K562 (cell line): Measurements from ENCODE around the gene TMEM156. TPM values are rescaled to one million over a fixed set of nuclear protein-coding genes. Genes with fewer than 3 reads are reported as not detected.

Experiments used
- ATAC-seq: fragments of 200-7000 bp; cut with Tn5 transposase; 3 replicates; pipeline ENCODE4 v1.9.1; 2020; ENCODE audit warnings: moderate library complexity
- BruUV-seq: library from RNA; stranded (reverse); fragments of 400-500 nt; replicated peaks from 2 replicates; lab custom pipeline; 2021; lab: Mats Ljungman, UMichigan
- CTCF ChIA-PET: fragments of 300-600 bp; formaldehyde crosslinking; extraction: SDS; loops from one replicate; lab custom pipeline; 2021; ENCODE audit warnings: low intra/inter-chr PET ratio; lab: Yijun Ruan, JAX
- POLR2A ChIA-PET: fragments of 300-600, 350-650 bp; sonication (Branson Sonifier 250); formaldehyde crosslinking; extraction: SDS; loops from one replicate; lab custom pipeline; 2021; ENCODE audit warnings: antibody characterized with exemption, inconsistent platforms; lab: Yijun Ruan, JAX
- DNase-seq, 4 experiments: peaks; one replicate each; pipeline versions ENCODE4 v3.0.0 to v3.0.0-alpha.2; 2011 to 2018; ENCODE audit warnings: low spot score in 3 of 4, mixed read lengths in 3 of 4; ENCODE audit errors: extremely low read depth in 1 of 4
- FAIRE-seq: peaks from 2 replicates; lab custom pipeline; 2011; peaks lifted over from hg19 to GRCh38; lab: Jason Lieb, UNC
- H2AFZ ChIP-seq: 2 replicates; pipeline ENCODE4 v1.6.0; 2011; ENCODE audit warnings: low read depth, low read length, control low read depth, inconsistent platforms
- H3K27ac ChIP-seq: fragments of 200-600 bp; 3 replicates; pipeline ENCODE4 v1.8.0; 2011; ENCODE audit warnings: low read depth, mild to moderate bottlenecking, control low read depth, inconsistent platforms, low read length, moderate library complexity, mixed read lengths; ENCODE audit errors: extremely low read depth
- H3K27me3 ChIP-seq, 2 experiments: fragments of 300-600 bp in 1 of 2; 2 replicates in 1 of 2; 3 replicates in 1 of 2; pipeline versions ENCODE4 v1.6.0 to v1.8.0; 2011; ENCODE audit warnings: inconsistent platforms in 2 of 2, low read length in 2 of 2, mild to moderate bottlenecking in 1 of 2, mixed read lengths in 1 of 2, moderate library complexity in 1 of 2; ENCODE audit not compliant: control insufficient read depth in 2 of 2, insufficient read depth in 2 of 2
- H3K36me3 ChIP-seq: fragments of 300-600 bp; 3 replicates; pipeline ENCODE4 v1.8.0; 2011; ENCODE audit warnings: mild to moderate bottlenecking, low read length, inconsistent platforms; ENCODE audit not compliant: control insufficient read depth, insufficient read depth
- H3K4me1 ChIP-seq, 2 experiments: fragments of 200-600 bp in 1 of 2; replicated peaks in 1 of 2; 2 replicates in 1 of 2; 3 replicates in 1 of 2; pipeline versions ENCODE4 v1.5.1 to v1.8.0; 2011; ENCODE audit warnings: inconsistent platforms in 2 of 2, low read length in 2 of 2, mild to moderate bottlenecking in 1 of 2, mixed read lengths in 1 of 2, moderate library complexity in 1 of 2; ENCODE audit not compliant: control insufficient read depth in 2 of 2, insufficient read depth in 2 of 2
- H3K4me2 ChIP-seq: 2 replicates; pipeline ENCODE4 v1.6.1; 2011; ENCODE audit warnings: low read length, control low read depth, inconsistent platforms, mixed read lengths; ENCODE audit not compliant: insufficient read depth
- H3K4me3 ChIP-seq: fragments of 200-600 bp; sonication (generic), shearing (Covaris generic); 2 replicates; pipeline ENCODE4 v1.5.1; 2016; ENCODE audit warnings: control low read depth, inconsistent platforms
- H3K79me2 ChIP-seq: fragments of 200-600 bp; 3 replicates; pipeline ENCODE4 v1.8.0; 2011; ENCODE audit warnings: low read length, inconsistent platforms; ENCODE audit not compliant: control insufficient read depth, insufficient read depth
- H3K9ac ChIP-seq, 2 experiments: 2 replicates each; pipeline versions ENCODE4 v1.6.0 to v1.6.1; 2011; ENCODE audit warnings: low read depth in 2 of 2, low read length in 2 of 2, control low read depth in 1 of 2, inconsistent platforms in 1 of 2, mild to moderate bottlenecking in 1 of 2, mixed read lengths in 1 of 2; ENCODE audit not compliant: insufficient read depth in 1 of 2
- H3K9me1 ChIP-seq: one replicate; pipeline ENCODE4 v1.6.0; 2011; ENCODE audit warnings: inconsistent platforms, mild to moderate bottlenecking, low read length, moderate library complexity; ENCODE audit not compliant: control insufficient read depth, insufficient read depth
- H3K9me3 ChIP-seq: replicated peaks from 2 replicates; pipeline ENCODE4 v1.5.1; 2011; ENCODE audit warnings: low read depth, low read length, inconsistent platforms; ENCODE audit not compliant: control insufficient read depth, insufficient read depth
- H4K20me1 ChIP-seq: replicated peaks from 2 replicates; pipeline ENCODE4 v1.6.1; 2011; ENCODE audit warnings: low read length, inconsistent platforms, mixed read lengths; ENCODE audit not compliant: control insufficient read depth, insufficient read depth
- CBX3 ChIP-seq, 2 experiments: IDR thresholded peaks; 1 replicate in 1 of 2; 2 replicates in 1 of 2; pipeline ENCODE4 v1.6.1; 2012; ENCODE audit warnings: inconsistent platforms in 2 of 2, low read length in 2 of 2, borderline replicate concordance in 1 of 2, control low read depth in 1 of 2
- CBX8 ChIP-seq: fragments of 200-600 bp; sonication (generic); IDR thresholded peaks from 2 replicates; pipeline ENCODE4 v1.6.1; 2012; ENCODE audit warnings: borderline replicate concordance, mixed run types, low read depth, mild to moderate bottlenecking, moderate library complexity, mixed read lengths, low read length, control low read depth, inconsistent platforms; ENCODE audit not compliant: poor library complexity, severe bottlenecking; ENCODE audit errors: extremely low read depth
- KDM1A ChIP-seq, 2 experiments: fragments of 450-650 bp; IDR thresholded peaks; 2 replicates each; pipeline ENCODE4 v1.6.1; 2016; ENCODE audit warnings: mild to moderate bottlenecking in 2 of 2
- KDM2B ChIP-seq: fragments of 250-450 bp; sonication (Bioruptor Pico); IDR thresholded peaks from 2 replicates; pipeline ENCODE4 v1.8.0; 2021; ENCODE audit warnings: mild to moderate bottlenecking, moderate library complexity
- LEF1 ChIP-seq: fragments of 450-650 bp; IDR thresholded peaks from 2 replicates; pipeline ENCODE4 v1.6.1; 2016; ENCODE audit warnings: mild to moderate bottlenecking
- MYC ChIP-seq, 2 experiments: fragments of 250-450 bp in 1 of 2; sonication (Bioruptor Pico) in 1 of 2; IDR thresholded peaks; 2 replicates each; pipeline versions ENCODE4 v1.5.1 to v1.6.1; 2012 to 2021; ENCODE audit warnings: low read depth in 2 of 2, borderline replicate concordance in 1 of 2, improper control_type of control experiment in 1 of 2, low read length in 1 of 2, mild to moderate bottlenecking in 1 of 2, moderate library complexity in 1 of 2
- TCF7L2 ChIP-seq: fragments of 150-350 bp; IDR thresholded peaks from 2 replicates; pipeline ENCODE4 v1.6.1; 2016; ENCODE audit warnings: low read depth, mild to moderate bottlenecking, low read length, moderate library complexity
- ZBTB49 ChIP-seq: sonication (generic); formaldehyde crosslinking; IDR thresholded peaks from 2 replicates; pipeline ENCODE4 v1.8.0; 2022; ENCODE audit warnings: missing genetic modification reagents, mild to moderate bottlenecking, borderline replicate concordance
- ZNF586 ChIP-seq: fragments of 450-650 bp; formaldehyde crosslinking; conservative IDR thresholded peaks from 2 replicates; pipeline ENCODE4 v1.4.0; 2020; ENCODE audit warnings: mild to moderate bottlenecking, moderate library complexity
- ZNF764 ChIP-seq: fragments of 250-450 bp; sonication (Bioruptor Pico); IDR thresholded peaks from 2 replicates; pipeline ENCODE4 v1.4.0; 2020; ENCODE audit warnings: low read depth, mild to moderate bottlenecking, moderate library complexity
- WGBS: fragments of 100-300 bp; shearing (Covaris generic); methylation state at CpG from one replicate; pipeline ENCODE4 v1.1.6; 2016; ENCODE audit warnings: low coverage, mixed read lengths; ENCODE audit not compliant: insufficient coverage; ENCODE audit errors: missing lambda C conversion rate; 5-methylcytosine and 5-hydroxymethylcytosine counted together
- in situ Hi-C: fragments of 300-500 bp; cut with MboI; formaldehyde crosslinking; loops from 4 replicates; pipeline ENCODE4 v1.15.0; 2018; ENCODE audit warnings: inconsistent platforms, mixed read lengths
- intact Hi-C: fragments of 100-400 bp; cut with micrococcal nuclease; formaldehyde crosslinking; loops from 2 replicates; pipeline ENCODE4 v1.14.2; 2022
- polyA plus RNA-seq, 8 experiments: library from polyadenylated mRNA; depleted of rRNA in 4 of 8; stranded (reverse) in 5 of 8; unstranded in 3 of 8; fragments of >200 nt; fragmentation: Nextera tagmentation in 2 of 8; fragmentation: Illumina TruSeq in 1 of 8; extraction: Ambion mirVana in 2 of 8; extraction: Trizol in 1 of 8; gene quantifications; 2 replicates each; pipeline versions ENCODE4 v1.2.1 to v1.2.3, GENCODE V29; 2011 to 2014; ENCODE audit warnings: inconsistent platforms in 1 of 8, missing spikeins in 1 of 8
- total RNA-seq, 7 experiments: library from RNA; depleted of rRNA in 6 of 7; stranded (reverse); fragments of >200 nt in 6 of 7; fragmentation: Illumina TruSeq in 2 of 7; extraction: Trizol in 2 of 7; gene quantifications; 2 replicates each; pipeline versions ENCODE4 v1.2.1 to v1.2.3, GENCODE V29; 2011 to 2021; ENCODE audit warnings: low replicate concordance in 1 of 7
- TF ChIP-seq, protein P1 (sequence below): fragments of 250-450 bp; sonication (Bioruptor Pico); IDR thresholded peaks from 2 replicates; pipeline ENCODE4 v1.4.0; 2020

The TMEM156 gene
- total and polyA plus RNA-seq, 9 of the 15 experiments (the other 6 are each of a cell fraction or from before 2014, with no cell fraction given) = 3.5 to 9.6 (median 6.4) TPM

DNA sequence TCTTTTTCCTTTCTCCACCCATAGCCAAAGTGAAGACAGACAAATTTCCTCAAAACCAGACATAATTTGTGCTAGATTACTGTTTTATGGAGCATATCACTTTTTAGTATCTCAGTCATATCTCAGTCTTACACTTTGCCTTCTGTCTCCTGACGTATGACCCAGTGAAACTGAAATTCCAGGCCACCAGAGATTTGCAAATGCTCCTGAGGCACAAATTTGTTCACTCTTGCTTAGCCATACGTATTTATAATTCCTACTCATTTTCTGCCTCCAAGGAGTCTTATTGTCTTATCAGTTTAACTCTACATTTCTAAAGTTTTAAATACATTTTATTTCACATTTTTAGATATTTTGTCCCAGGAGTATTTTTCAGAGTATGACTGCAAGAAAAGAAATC is 10.0 kb downstream of the TMEM156 start (continued):
- TF ChIP-seq ZBTB49 (CRISPR knock-in tag) (no peak), CBX3 (IDR thresholded peaks at IDR 0.05; ENCODE audit: borderline replicate concordance in 1 of 2, low read length in 2 of 2) (no peak), LEF1 (no peak)

DNA sequence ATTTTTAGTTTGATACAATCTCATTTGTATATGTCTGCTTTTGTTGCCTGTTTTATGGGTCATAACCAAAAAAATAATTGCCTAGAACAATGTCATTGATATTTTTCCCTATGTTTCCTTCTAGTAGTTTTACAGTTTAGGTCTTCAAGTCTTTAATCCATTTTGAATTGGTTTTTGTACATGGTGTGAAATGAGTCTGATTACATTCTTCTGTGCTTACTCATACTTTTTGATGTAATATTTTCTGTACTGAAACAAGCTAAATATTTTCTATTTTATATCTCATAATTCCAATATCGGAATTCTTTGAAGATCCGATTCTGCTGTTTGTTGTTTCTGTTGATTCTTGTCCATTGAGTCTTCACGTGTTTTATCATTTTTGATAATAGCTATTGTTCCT is 10.6 kb downstream of the TMEM156 start:
- Histone ChIP-seq H3K36me3 (no peaks in the 10 kb centered on the region), H3K9me3 (0 out of 2 replicates have a peak, but pooled peaks cover 3% of the 10 kb centered on the region), H3K9ac (no peak overlapping the region), H3K4me1 (peaks cover 0 to 7% of the 10 kb centered on the region in 2 experiments; a peak in 2 of 5 replicates), H3K27me3 (no peaks in the 10 kb centered on the region), H2AFZ (no peak overlapping the region), H3K27ac (no peak overlapping the region), H3K4me2 (no peak overlapping the region), H3K79me2 (no peaks in the 10 kb centered on the region; the same call in 2 of the 3 replicates), H3K4me3 (no peak overlapping the region), H3K9me1 (no peaks in the 10 kb centered on the region), H4K20me1 (no peaks in the 10 kb centered on the region)
- CTCF ChIA-PET = no interaction called here
- DNase-seq = no peak
- in situ Hi-C loops = no loop called here
- BruUV-seq = no TSS peak
- ATAC-seq = no peak
- FAIRE-seq = no peak
- POLR2A ChIA-PET = interaction anchor here (0.6 to 0.7 kb wide), 2 partner anchors 12 to 27 kb away, joined by 3 read pairs; no protein-coding TSS in a partner anchor
- WGBS = 78% methylated on average over 3 of the region's 3 CpGs
- intact Hi-C loops = no loop called here
- TF ChIP-seq, protein P1, sequence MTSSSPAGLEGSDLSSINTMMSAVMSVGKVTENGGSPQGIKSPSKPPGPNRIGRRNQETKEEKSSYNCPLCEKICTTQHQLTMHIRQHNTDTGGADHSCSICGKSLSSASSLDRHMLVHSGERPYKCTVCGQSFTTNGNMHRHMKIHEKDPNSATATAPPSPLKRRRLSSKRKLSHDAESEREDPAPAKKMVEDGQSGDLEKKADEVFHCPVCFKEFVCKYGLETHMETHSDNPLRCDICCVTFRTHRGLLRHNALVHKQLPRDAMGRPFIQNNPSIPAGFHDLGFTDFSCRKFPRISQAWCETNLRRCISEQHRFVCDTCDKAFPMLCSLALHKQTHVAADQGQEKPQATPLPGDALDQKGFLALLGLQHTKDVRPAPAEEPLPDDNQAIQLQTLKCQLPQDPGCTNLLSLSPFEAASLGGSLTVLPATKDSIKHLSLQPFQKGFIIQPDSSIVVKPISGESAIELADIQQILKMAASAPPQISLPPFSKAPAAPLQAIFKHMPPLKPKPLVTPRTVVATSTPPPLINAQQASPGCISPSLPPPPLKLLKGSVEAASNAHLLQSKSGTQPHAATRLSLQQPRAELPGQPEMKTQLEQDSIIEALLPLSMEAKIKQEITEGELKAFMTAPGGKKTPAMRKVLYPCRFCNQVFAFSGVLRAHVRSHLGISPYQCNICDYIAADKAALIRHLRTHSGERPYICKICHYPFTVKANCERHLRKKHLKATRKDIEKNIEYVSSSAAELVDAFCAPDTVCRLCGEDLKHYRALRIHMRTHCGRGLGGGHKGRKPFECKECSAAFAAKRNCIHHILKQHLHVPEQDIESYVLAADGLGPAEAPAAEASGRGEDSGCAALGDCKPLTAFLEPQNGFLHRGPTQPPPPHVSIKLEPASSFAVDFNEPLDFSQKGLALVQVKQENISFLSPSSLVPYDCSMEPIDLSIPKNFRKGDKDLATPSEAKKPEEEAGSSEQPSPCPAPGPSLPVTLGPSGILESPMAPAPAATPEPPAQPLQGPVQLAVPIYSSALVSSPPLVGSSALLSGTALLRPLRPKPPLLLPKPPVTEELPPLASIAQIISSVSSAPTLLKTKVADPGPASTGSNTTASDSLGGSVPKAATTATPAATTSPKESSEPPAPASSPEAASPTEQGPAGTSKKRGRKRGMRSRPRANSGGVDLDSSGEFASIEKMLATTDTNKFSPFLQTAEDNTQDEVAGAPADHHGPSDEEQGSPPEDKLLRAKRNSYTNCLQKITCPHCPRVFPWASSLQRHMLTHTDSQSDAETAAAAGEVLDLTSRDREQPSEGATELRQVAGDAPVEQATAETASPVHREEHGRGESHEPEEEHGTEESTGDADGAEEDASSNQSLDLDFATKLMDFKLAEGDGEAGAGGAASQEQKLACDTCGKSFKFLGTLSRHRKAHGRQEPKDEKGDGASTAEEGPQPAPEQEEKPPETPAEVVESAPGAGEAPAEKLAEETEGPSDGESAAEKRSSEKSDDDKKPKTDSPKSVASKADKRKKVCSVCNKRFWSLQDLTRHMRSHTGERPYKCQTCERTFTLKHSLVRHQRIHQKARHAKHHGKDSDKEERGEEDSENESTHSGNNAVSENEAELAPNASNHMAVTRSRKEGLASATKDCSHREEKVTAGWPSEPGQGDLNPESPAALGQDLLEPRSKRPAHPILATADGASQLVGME (CRISPR knock-in tag) = no peak
- TF ChIP-seq TCF7L2 (no peak), ZNF586 (no peak), KDM1A (IDR thresholded peaks at IDR 0.05) (no peak), CBX8 (no peak), MYC (IDR thresholded peaks at IDR 0.05; ENCODE audit: low read depth, low read length) (no peak), MYC (CRISPR knock-in tag; IDR thresholded peaks at IDR 0.05; ENCODE audit: borderline replicate concordance, low read depth) (no peak), KDM2B (CRISPR knock-in tag) (no peak), ZNF764 (CRISPR knock-in tag) (no peak)
